ENCODE measurements around the gene SSR2.

The SSR2 gene

DNA sequence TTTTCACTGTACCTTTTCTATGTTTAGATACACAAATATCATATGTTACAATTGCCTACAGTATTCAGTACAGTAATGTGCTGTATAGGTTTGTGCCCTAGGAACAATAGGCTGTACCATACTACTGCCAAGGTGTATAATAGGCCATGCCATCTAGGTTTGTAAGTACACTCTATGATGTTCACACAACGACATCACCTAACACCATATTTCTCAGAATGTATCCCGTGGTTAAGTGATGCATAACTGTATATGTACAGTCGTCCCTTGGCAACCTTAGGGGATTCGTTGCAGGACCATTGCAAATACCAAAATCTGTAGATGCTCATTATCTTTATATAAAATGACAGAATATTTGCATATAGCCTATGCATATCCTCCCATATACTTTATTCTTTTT, 5.8 kb upstream of the SSR2 start:
- Histone ChIP-seq H3K27ac (no peak overlapping the region), H3K9me3 (replicated peaks in 1 of 11) (no peaks in the 10 kb centered on the region), H3K27me3 (no peaks in the 10 kb centered on the region; a peak in 2 of 22 replicates), H3K4me3 (no peak overlapping the region), H3K36me3 (no peaks in the 10 kb centered on the region), H3K4me1 (no peaks in the 10 kb centered on the region; a peak in 2 of 20 replicates), H3K9ac (no peak overlapping the region), H3K4me2 (no peak overlapping the region), H4K20me1 (no peaks in the 10 kb centered on the region)
- TF ChIP-seq Cebpa-rat (IDR thresholded peaks at IDR 0.05), result no peak

DNA sequence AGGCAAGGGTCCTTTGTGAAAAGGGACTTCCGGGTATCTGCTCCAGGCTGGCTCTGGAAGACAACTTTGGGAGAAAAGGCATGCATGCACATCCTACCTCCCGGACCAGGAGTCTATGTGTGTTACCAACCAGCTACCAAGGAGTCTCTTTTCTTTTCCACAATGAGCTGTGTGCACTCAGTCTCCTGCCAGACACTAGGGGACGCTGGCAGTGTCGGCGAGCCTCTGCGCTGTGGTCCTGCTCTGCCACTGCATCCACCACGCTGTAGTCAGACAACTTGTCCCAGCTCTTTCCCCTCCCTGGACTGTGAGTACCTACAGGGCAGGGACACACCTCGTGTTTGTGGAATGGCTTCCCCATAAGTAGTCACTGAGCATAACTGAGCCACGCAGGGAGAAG, 5.1 kb upstream of the SSR2 start:
- Histone ChIP-seq H3K9me3 (replicated peaks in 1 of 11) (no peaks in the 10 kb centered on the region), H3K4me2 (no peak overlapping the region), H4K20me1 (no peaks in the 10 kb centered on the region), H3K36me3 (no peaks in the 10 kb centered on the region), H3K27me3 (no peaks in the 10 kb centered on the region; a peak in 2 of 22 replicates), H3K9ac (no peak overlapping the region), H3K27ac (no peak overlapping the region), H3K4me3 (no peak overlapping the region), H3K4me1 (peaks cover 0 to 7% (median 5%) of the 10 kb centered on the region in 10 experiments; a peak in 11 of 20 replicates)
- TF ChIP-seq Cebpa-rat (IDR thresholded peaks at IDR 0.05), result no peak

DNA sequence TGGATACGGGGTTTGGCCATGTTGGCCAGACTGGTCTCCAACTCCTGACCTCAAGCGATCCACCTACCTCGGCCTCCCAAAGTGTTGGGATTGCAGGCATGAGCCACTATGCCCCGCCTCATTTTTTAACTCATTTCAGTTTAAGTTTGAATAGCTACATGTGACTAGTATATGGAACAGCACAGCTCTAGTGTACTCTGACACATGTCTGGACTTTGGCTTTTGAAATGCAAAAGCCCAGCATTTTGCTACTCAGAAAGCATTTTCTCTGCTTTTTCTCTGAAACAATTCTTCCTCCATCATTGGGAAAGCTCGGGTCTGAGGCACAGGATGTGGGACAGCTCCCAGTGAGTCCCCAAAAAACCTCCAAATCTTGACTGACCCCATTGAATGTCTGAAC, 4.0 kb upstream of the SSR2 start:
- Histone ChIP-seq H3K9ac (no peak overlapping the region), H4K20me1 (peaks cover 0 to 5% (median 0%) of the 10 kb centered on the region in 11 experiments; a peak in 5 of 22 replicates), H3K27me3 (no peaks in the 10 kb centered on the region; a peak in 2 of 22 replicates), H3K4me2 (no peak overlapping the region), H3K9me3 (replicated peaks in 1 of 11) (no peaks in the 10 kb centered on the region), H3K27ac (no peak overlapping the region), H3K4me3 (no peak overlapping the region), H3K4me1 (peaks cover 3 to 10% (median 8%) of the 10 kb centered on the region in 10 experiments), H3K36me3 (peaks cover 0 to 1% (median 0%) of the 10 kb centered on the region in 11 experiments; a peak in 3 of 22 replicates)
- no peak for TF ChIP-seq Cebpa-rat (IDR thresholded peaks at IDR 0.05)

DNA sequence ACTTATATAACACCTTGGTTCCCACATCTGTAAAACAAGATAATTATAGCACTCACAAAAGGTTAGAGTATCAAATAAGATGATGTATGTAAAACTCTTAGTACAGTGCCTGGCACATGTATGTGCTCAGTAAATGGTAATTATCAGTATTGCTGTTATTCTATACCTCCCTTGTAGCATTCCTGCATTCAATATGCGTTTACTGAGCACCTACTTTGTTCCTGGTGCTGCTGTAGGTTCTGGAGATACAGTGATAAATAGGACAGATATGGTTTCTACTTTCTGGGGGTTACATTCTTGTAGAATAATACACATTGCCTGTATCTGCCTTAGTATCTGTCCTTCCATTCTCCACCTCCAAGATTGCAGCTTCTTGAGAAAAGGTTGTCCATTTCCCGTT, 1.2 kb upstream of the SSR2 start:
- Histone ChIP-seq H3K36me3 (peaks cover 21 to 30% (median 28%) of the 10 kb centered on the region in 11 experiments), H3K27ac (no peak overlapping the region), H3K27me3 (no peaks in the 10 kb centered on the region; a peak in 2 of 22 replicates), H3K9me3 (replicated peaks in 1 of 11) (no peaks in the 10 kb centered on the region), H3K4me2 (0 out of 22 replicates have a peak overlapping the region, but pooled peaks of 1 of the 11 experiments have one; percentile 7), H3K9ac (no peak overlapping the region), H4K20me1 (peaks cover 0 to 29% (median 5%) of the 10 kb centered on the region in 11 experiments; a peak in 9 of 22 replicates), H3K4me3 (no peak overlapping the region), H3K4me1 (peaks cover 13 to 24% (median 19%) of the 10 kb centered on the region in 10 experiments)
- no peak for TF ChIP-seq Cebpa-rat (IDR thresholded peaks at IDR 0.05)

DNA sequence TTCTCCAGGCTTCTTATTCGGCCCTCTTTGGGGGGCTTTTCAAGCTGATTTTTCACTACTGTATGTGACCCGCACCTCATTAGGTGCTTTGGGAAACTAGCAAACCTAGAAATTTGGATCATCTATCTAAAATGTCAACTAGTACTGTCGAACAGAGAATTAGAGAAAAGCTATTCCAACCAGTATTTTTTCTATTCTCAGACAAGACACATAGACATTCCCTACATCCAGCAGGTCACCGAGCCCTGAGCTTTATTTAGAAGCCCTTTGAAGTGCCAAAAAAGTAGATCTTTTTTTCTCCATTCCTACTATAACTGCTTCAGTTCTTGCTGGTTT, 310 bp upstream of the SSR2 start:
- Histone ChIP-seq H3K27me3 (no peaks in the 10 kb centered on the region; a peak in 2 of 22 replicates), H3K4me1 (peaks cover 13 to 29% (median 20%) of the 10 kb centered on the region in 10 experiments), H3K36me3 (peaks cover 30 to 39% (median 37%) of the 10 kb centered on the region in 11 experiments), H3K9ac (peak overlapping the region; percentile 73 to 89 (median 86); a peak in 14 of 22 replicates), H3K27ac (peak overlapping the region in 2 of 11 experiments; percentile 68 to 69; a peak in 3 of 22 replicates), H3K9me3 (replicated peaks in 1 of 11) (no peaks in the 10 kb centered on the region), H3K4me2 (peak overlapping the region; percentile 53 to 83 (median 69)), H3K4me3 (peak overlapping the region; percentile 75 to 88 (median 82)), H4K20me1 (peaks cover 0 to 33% (median 7%) of the 10 kb centered on the region in 11 experiments; a peak in 9 of 22 replicates)
- TF ChIP-seq Cebpa-rat (IDR thresholded peaks at IDR 0.05), result no peak

DNA sequence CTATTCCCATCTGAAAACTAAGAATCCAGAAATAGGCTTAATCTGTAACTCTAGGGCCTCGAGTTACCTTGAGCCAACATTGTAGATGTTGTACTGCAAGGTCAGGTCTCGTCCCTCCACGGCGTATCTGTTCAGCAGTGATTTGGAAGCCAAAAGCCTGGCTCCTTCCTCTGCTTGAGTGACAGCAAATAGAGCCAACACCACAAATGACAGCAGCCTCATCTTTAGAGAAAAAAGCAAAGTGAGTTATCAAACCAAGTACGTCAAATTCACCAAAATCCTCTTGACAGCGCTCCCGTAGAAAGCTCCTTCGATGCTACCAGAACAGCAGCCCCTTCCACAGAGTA, 832 bp downstream of the SSR2 start:
- Histone ChIP-seq H3K9me3 (replicated peaks in 1 of 11) (no peaks in the 10 kb centered on the region), H3K36me3 (peaks cover 41 to 50% (median 48%) of the 10 kb centered on the region in 11 experiments), H3K4me1 (peaks cover 13 to 29% (median 20%) of the 10 kb centered on the region in 10 experiments), H3K27ac (peak overlapping the region; percentile 37 to 80 (median 69); a peak in 18 of 22 replicates), H3K4me3 (peak overlapping the region; percentile 75 to 88 (median 82)), H3K9ac (peak overlapping the region; percentile 73 to 89 (median 86)), H3K4me2 (peak overlapping the region; percentile 82 to 98 (median 92)), H4K20me1 (peaks cover 0 to 35% (median 7%) of the 10 kb centered on the region in 11 experiments; a peak in 11 of 22 replicates), H3K27me3 (no peaks in the 10 kb centered on the region; a peak in 2 of 22 replicates)
- TF ChIP-seq Cebpa-rat (IDR thresholded peaks at IDR 0.05), result no peak

DNA sequence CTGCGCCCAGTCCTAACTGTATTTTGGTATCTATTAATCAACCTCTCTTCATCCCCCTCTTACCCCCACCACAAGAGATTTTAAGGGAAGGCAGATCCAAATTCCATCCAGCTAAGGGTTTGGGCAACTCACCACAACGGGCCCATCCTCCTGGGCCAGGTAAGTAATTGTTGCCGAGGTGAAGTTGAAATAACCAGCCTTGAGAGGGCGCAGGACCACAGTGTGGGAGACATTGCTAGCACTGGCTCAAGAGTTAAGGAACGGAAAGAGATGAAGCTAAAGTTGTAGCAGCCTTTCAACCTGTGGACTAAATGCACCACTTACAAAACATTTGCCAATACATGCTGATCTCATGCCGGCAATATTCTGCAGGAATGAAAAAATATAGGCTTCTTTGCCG, 5.9 kb downstream of the SSR2 start:
- peaks cover 2 to 72% (median 33%) of the 10 kb centered on the region in 11 experiments; a peak in 16 of 22 replicates for H4K20me1 ChIP-seq
- peaks cover 92 to 100% (median 99%) of the 10 kb centered on the region in 11 experiments for H3K36me3 ChIP-seq
- no peak overlapping the region for H3K4me2 ChIP-seq
- no peak for TF ChIP-seq Cebpa-rat (IDR thresholded peaks at IDR 0.05)
- H3K9ac ChIP-seq, result 0 out of 22 replicates have a peak overlapping the region, but pooled peaks of 1 of the 11 experiments have one; percentile 25
- no peaks in the 10 kb centered on the region for H3K9me3 ChIP-seq (replicated peaks in 1 of 11)
- no peak overlapping the region for H3K27ac ChIP-seq
- peaks cover 8 to 22% (median 12%) of the 10 kb centered on the region in 10 experiments for H3K4me1 ChIP-seq
- H3K4me3 ChIP-seq, result no peak overlapping the region
- H3K27me3 ChIP-seq, result no peaks in the 10 kb centered on the region

DNA sequence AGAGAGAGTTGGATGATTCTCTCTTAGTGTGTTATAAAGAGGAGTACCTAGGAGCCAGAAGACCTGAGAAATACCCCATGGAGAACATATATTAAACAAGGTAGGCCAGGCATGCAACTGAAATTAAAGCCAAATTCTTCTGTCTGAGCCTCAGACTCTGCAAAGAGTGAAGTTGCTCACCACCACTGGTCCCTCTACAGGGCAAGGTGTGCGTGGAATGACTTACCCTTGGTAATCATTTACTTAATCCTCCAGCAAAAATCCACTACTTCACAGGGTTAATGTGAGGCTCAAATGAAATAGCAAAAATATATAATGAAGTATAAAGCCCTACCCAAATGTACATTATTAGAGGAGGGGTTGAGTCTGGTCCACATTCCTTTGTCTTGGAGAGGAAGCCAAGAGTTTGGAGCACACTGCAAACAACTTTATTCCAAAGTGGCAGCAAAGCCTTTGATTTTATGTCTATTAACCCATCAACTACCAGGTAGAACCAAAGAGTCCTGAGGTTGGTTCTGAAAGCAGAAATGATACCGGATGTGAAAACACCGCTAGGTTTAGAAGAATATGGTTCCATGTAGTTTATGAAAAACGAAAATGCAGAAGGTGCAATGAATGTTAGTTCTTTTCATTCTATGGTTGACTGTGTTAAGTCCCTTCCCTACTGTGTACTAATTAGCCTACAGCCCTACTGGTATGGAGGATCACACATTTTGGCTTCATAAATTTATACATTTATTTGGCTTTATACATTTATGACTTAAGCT, 8.5 kb downstream of the SSR2 start:
- Histone ChIP-seq H3K9ac (no peak overlapping the region), H3K4me2 (no peak overlapping the region), H3K36me3 (peaks cover 90 to 99% (median 95%) of the 10 kb centered on the region in 11 experiments), H3K27ac (no peak overlapping the region), H3K27me3 (no peaks in the 10 kb centered on the region), H4K20me1 (peaks cover 0 to 72% (median 37%) of the 10 kb centered on the region in 11 experiments; a peak in 15 of 22 replicates), H3K4me1 (peaks cover 0 to 8% (median 0%) of the 10 kb centered on the region in 10 experiments; a peak in 5 of 20 replicates), H3K9me3 (replicated peaks in 1 of 11) (no peaks in the 10 kb centered on the region), H3K4me3 (no peak overlapping the region)
- TF ChIP-seq Cebpa-rat (IDR thresholded peaks at IDR 0.05), result no peak

DNA sequence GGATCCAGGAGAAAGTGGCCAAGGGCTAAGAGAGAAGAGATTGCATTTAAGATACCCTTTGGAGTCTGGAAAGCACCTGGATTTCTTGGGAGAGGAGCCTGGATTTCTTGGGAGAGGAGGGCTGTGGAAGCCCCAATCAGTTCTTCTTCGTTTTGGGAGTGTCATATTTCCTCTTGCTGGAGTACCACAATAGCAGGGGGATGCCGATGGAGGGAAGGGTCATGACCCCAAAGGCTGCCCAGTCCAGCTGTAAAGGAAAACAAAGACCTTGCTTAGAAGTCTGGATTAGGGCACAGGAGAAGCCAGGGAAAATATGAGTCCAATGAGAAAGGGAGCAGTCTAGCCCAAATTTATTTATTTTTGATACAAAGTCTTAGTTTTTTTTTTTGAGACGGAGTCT, 11.3 kb downstream of the SSR2 start:
- TF ChIP-seq Cebpa-rat (IDR thresholded peaks at IDR 0.05), result no peak
- no peak overlapping the region; a peak in 1 of 22 replicates for H3K9ac ChIP-seq
- no peak overlapping the region for H3K4me2 ChIP-seq
- H4K20me1 ChIP-seq, result peaks cover 0 to 57% (median 27%) of the 10 kb centered on the region in 11 experiments; a peak in 15 of 22 replicates
- H3K27ac ChIP-seq, result no peak overlapping the region
- peaks cover 0 to 23% (median 12%) of the 10 kb centered on the region in 10 experiments; a peak in 17 of 20 replicates for H3K4me1 ChIP-seq
- peaks cover 68 to 77% (median 74%) of the 10 kb centered on the region in 11 experiments for H3K36me3 ChIP-seq
- no peaks in the 10 kb centered on the region for H3K27me3 ChIP-seq
- no peaks in the 10 kb centered on the region for H3K9me3 ChIP-seq (replicated peaks in 1 of 11)
- H3K4me3 ChIP-seq, result no peak overlapping the region

Data from BLaER1 treated with 17β-estradiol and CSF1 and Interleukin-3, amounts not matched to agents 10 nM and 100 nM (cell line).